Kidney epithelial cell (primary cell): ENCODE results near the gene SCO2. TPM values are rescaled to one million over a fixed set of nuclear protein-coding genes. Genes with fewer than 3 reads are reported as not detected.

ENCODE experiments used
- DNase-seq: peaks from one replicate; pipeline ENCODE4 v3.0.0-alpha.2; 2010; ENCODE audit warnings: low read depth
- H3K27me3 ChIP-seq: 2 replicates; pipeline ENCODE4 v1.6.0; 2011; ENCODE audit warnings: low read length; ENCODE audit not compliant: control insufficient read depth, insufficient read depth
- H3K36me3 ChIP-seq: 2 replicates; pipeline ENCODE4 v1.5.1; 2011; ENCODE audit warnings: low read length; ENCODE audit not compliant: control insufficient read depth, insufficient read depth
- H3K4me3 ChIP-seq: 2 replicates; pipeline ENCODE4 v1.5.1; 2011; ENCODE audit warnings: low read depth, mild to moderate bottlenecking, control low read depth, low read length
- CTCF ChIP-seq: IDR thresholded peaks from 2 replicates; pipeline ENCODE4 v1.5.1; 2011; ENCODE audit warnings: mild to moderate bottlenecking, moderate library complexity, low read length, control low read depth, inconsistent platforms; ENCODE audit not compliant: insufficient read depth, poor library complexity, severe bottlenecking
- total RNA-seq: library from RNA; depleted of rRNA; stranded (reverse); fragments of >200 nt; gene quantifications from 2 replicates; pipeline ENCODE4 v1.2.3, GENCODE V29; 2015

The SCO2 gene
- total RNA-seq, 1 donor from 2014 or later = 5.7 TPM

- DNase-seq = no peak
- H3K36me3 ChIP-seq = no peaks in the 10 kb centered on the region
- H3K27me3 ChIP-seq = peaks cover 15% of the 10 kb centered on the region
- no peak overlapping the region for H3K4me3 ChIP-seq
- no peak for TF ChIP-seq CTCF
These were observed 7.7 kb upstream of the SCO2 start for GRCh38 chr22:50532824-50533796.

DNA sequence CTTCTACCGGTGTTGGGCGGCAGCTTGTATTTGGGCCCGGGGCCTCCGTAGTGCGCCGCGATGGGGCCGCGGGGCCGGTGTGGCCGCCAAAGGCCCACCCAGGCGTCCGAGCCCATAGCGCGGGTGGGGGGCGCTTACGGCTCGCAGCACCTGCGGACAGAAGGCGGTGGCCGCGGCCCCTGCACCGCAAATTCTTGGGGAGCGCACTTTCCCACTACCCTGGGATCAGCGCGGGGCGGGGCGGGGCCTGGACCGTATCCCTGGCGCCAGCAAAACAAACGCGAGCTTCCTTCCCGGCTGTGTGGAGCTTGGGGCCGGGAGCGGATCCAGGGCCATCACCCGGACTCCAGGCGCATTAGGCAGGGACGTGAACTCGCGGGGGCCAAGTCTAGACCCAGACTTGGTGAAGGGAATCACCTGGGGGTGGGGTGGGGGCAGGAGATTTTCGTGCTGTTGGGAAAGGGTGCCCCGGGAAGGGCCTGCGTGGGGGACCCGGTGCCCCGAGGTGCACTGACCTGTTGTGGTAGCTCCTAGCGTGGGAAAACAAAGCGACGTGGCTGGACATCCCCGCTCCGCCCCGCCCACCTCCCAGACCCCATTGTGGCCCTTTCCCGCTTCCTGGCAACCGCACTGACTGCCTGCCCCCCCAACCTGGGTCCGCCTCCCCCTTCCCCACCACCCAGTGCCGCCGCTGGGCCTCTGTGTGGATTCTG lies 6.7 kb upstream of the SCO2 start:
- peaks cover 15% of the 10 kb centered on the region for H3K27me3 ChIP-seq
- H3K4me3 ChIP-seq = peak overlapping the region; percentile 47
- no peaks in the 10 kb centered on the region for H3K36me3 ChIP-seq
- DNase-seq = no peak
- TF ChIP-seq CTCF = no peak

DNA sequence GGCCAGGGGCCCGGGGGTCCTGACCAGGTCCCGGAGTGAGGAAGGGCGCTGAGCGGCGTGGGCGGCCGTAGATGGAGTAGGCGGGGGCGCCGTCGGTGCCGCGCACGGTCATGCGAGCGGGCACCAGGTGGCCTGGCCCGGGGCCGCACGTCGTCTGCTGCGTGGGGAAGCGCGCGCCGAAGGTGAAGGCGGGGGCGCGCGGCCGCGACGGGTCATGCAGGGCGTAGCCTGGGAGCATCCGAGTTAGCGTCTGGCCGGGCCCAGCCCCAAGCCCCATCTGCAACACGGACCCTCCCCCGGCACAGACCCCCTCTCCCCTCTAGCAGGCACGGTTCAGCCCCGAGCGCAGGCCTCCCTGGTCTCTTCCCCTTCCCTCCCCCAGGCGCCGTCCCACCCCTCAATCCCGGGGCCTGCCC lies 6.2 kb upstream of the SCO2 start:
- Histone ChIP-seq H3K27me3 (peaks cover 15% of the 10 kb centered on the region), H3K36me3 (no peaks in the 10 kb centered on the region), H3K4me3 (peak overlapping the region; percentile 47)
- TF ChIP-seq CTCF = no peak
- no peak for DNase-seq

GRCh38 chr22:50530877-50531545 lies 5.6 kb upstream of the SCO2 start:
- H3K27me3 ChIP-seq = peaks cover 15% of the 10 kb centered on the region
- no peaks in the 10 kb centered on the region for H3K36me3 ChIP-seq
- peak overlapping the region; percentile 47 for H3K4me3 ChIP-seq
- no peak for TF ChIP-seq CTCF
- no peak for DNase-seq

GRCh38 chr22:50530580-50530876 lies 5.1 kb upstream of the SCO2 start:
- no peak for TF ChIP-seq CTCF
- Histone ChIP-seq H3K4me3 (peak overlapping the region; percentile 47), H3K27me3 (peaks cover 15% of the 10 kb centered on the region), H3K36me3 (no peaks in the 10 kb centered on the region)
- no peak for DNase-seq
